WERI-Rb-1 (cell line): ENCODE results near the gene CD300LG.

Experiments
- DNase-seq: peaks from one replicate; pipeline ENCODE4 v3.0.0-alpha.2; 2020
- H3K27ac ChIP-seq: fragments of 250-450 bp; sonication (Bioruptor Pico); 2 replicates; pipeline ENCODE4 v1.5.1; 2020; ENCODE audit warnings: mild to moderate bottlenecking, moderate library complexity
- H3K27me3 ChIP-seq: fragments of 250-450 bp; sonication (Bioruptor Pico); 2 replicates; pipeline ENCODE4 v1.5.1; 2021; ENCODE audit warnings: mild to moderate bottlenecking, low read depth, moderate library complexity; ENCODE audit not compliant: insufficient read depth, severe bottlenecking
- H3K36me3 ChIP-seq: fragments of 250-450 bp; sonication (Bioruptor Pico); 2 replicates; pipeline ENCODE4 v1.5.1; 2020; ENCODE audit warnings: mild to moderate bottlenecking, moderate library complexity
- H3K4me3 ChIP-seq: 2 replicates; pipeline ENCODE4 v1.5.1; 2011; ENCODE audit warnings: low read depth, mild to moderate bottlenecking, control low read depth, low read length
- H3K9me3 ChIP-seq: fragments of 250-450 bp; sonication (Bioruptor Pico); 2 replicates; pipeline ENCODE4 v1.5.1; 2021; ENCODE audit warnings: mild to moderate bottlenecking, moderate library complexity; ENCODE audit not compliant: severe bottlenecking
- TF ChIP-seq, protein P1 (sequence below): IDR thresholded peaks from 2 replicates; pipeline ENCODE4 v1.5.1; 2011; ENCODE audit warnings: low read depth, mild to moderate bottlenecking, control low read depth, inconsistent platforms, low read length

Gene CD300LG

DNA sequence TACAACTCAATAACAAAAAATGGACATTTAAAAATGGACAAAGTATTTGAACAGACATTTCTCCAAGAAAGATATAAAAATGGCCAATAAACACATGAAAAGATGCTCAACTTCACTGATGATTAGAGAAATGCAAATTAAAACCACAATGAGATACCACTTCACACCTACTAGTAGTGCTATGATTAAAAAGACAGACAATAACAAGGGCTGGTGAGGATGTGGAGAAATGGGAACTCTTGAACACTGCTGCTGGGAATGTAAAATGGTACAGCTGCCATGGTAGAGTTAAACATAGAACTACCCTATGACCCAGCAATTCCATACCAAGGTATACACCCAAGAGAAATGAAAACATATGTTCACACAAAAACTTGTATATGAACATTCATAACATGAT is 41.9 kb upstream of the CD300LG start:
- TF ChIP-seq, protein P1, sequence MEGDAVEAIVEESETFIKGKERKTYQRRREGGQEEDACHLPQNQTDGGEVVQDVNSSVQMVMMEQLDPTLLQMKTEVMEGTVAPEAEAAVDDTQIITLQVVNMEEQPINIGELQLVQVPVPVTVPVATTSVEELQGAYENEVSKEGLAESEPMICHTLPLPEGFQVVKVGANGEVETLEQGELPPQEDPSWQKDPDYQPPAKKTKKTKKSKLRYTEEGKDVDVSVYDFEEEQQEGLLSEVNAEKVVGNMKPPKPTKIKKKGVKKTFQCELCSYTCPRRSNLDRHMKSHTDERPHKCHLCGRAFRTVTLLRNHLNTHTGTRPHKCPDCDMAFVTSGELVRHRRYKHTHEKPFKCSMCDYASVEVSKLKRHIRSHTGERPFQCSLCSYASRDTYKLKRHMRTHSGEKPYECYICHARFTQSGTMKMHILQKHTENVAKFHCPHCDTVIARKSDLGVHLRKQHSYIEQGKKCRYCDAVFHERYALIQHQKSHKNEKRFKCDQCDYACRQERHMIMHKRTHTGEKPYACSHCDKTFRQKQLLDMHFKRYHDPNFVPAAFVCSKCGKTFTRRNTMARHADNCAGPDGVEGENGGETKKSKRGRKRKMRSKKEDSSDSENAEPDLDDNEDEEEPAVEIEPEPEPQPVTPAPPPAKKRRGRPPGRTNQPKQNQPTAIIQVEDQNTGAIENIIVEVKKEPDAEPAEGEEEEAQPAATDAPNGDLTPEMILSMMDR, result no peak
- no peak overlapping the region for H3K27ac ChIP-seq
- H3K4me3 ChIP-seq, result no peak overlapping the region
- peaks cover 56% of the 10 kb centered on the region for H3K36me3 ChIP-seq
- DNase-seq, result no peak
- H3K27me3 ChIP-seq, result no peaks in the 10 kb centered on the region
- no peaks in the 10 kb centered on the region for H3K9me3 ChIP-seq

DNA sequence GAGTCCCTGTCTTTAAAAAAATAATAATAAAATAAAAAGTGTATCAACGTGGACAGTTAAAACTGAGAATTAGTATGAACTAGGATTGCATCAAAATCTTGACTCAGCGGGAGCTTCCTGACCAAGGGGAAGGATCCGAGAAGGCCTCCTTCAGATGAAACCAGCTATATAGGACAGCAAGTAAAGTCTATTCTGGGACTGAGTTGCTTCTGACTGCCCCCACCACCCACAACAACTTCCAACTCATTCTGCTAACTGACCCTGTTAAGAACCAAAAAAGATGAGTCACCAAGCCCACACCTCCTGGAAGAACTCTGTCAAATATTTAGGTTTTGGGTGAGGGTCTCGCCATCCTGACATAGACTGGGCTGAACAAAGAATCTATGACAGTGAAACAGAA is 38.9 kb upstream of the CD300LG start:
- Histone ChIP-seq H3K36me3 (peaks cover 71% of the 10 kb centered on the region), H3K4me3 (no peak overlapping the region), H3K9me3 (no peaks in the 10 kb centered on the region), H3K27me3 (no peaks in the 10 kb centered on the region), H3K27ac (no peak overlapping the region)
- DNase-seq, result no peak
- TF ChIP-seq, protein P1, result no peak

GRCh38 chr17:43809121-43809520 is 37.9 kb upstream of the CD300LG start:
- Histone ChIP-seq H3K27me3 (no peaks in the 10 kb centered on the region), H3K27ac (no peak overlapping the region; the same call in 1 of the 2 replicates), H3K4me3 (no peak overlapping the region), H3K9me3 (no peaks in the 10 kb centered on the region), H3K36me3 (peaks cover 77% of the 10 kb centered on the region)
- TF ChIP-seq, protein P1, result no peak
- no peak for DNase-seq

- Histone ChIP-seq H3K36me3 (peaks cover 75% of the 10 kb centered on the region), H3K27ac (no peak overlapping the region), H3K9me3 (no peaks in the 10 kb centered on the region), H3K27me3 (no peaks in the 10 kb centered on the region), H3K4me3 (no peak overlapping the region)
- DNase-seq, result no peak
- TF ChIP-seq, protein P1, result no peak
Measured at GRCh38 chr17:43810226-43810715, 36.7 kb upstream of the CD300LG start.

GRCh38 chr17:43810823-43811222 is 36.2 kb upstream of the CD300LG start:
- TF ChIP-seq, protein P1, result no peak
- DNase-seq, result no peak
- Histone ChIP-seq H3K27me3 (no peaks in the 10 kb centered on the region), H3K9me3 (no peaks in the 10 kb centered on the region), H3K4me3 (no peak overlapping the region), H3K36me3 (peaks cover 72% of the 10 kb centered on the region), H3K27ac (no peak overlapping the region)
